NCI-H2227 (cell line): ENCODE results near the gene AGMO.

Experiments
- DNase-seq: peaks from one replicate; lab custom pipeline; 2025; ENCODE audit not compliant: unreplicated experiment; lab: John Stamatoyannopoulos, UW

AGMO gene

GRCh38 chr7:15402436-15403136, 159.2 kb downstream of the AGMO start:
- no peak for DNase-seq

DNA sequence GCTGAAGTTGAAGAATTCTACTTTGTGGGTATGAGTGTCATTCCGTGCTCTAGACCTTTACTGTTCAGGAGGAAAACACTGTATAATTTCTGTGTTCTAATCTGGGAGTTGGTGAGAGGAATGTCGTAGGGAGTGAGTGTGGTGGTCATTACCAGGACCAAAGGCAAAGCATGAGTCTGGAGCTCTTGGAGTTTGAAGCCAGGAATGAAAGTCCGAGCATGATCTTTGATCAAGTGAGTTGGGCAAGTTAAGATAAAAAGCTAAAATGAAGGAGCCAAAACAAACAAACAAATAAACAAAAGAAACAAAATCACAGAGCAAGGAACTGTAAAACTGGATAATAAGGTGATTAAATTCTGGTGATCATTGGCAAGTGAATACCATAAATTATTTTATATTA, 161.4 kb downstream of the AGMO start:
- no peak for DNase-seq

DNA sequence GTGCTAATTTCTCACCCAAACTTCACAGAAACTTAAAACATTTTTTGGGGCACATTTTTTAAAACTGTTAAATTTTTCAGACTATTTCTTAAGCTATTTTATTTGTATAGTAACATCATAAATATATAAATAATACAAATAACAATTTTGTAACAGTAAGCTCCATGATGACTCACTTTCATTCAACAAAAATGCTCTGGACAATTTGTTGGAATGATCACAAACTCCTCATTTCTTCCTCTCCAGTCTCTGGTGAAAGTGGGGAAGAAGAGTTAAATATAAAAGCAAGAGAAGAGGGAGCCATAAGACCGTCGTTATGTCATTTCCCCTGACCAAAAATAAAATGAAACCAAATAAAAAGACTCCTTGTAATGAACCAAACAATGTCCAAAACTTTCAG, 162.4 kb downstream of the AGMO start:
- no peak for DNase-seq

DNA sequence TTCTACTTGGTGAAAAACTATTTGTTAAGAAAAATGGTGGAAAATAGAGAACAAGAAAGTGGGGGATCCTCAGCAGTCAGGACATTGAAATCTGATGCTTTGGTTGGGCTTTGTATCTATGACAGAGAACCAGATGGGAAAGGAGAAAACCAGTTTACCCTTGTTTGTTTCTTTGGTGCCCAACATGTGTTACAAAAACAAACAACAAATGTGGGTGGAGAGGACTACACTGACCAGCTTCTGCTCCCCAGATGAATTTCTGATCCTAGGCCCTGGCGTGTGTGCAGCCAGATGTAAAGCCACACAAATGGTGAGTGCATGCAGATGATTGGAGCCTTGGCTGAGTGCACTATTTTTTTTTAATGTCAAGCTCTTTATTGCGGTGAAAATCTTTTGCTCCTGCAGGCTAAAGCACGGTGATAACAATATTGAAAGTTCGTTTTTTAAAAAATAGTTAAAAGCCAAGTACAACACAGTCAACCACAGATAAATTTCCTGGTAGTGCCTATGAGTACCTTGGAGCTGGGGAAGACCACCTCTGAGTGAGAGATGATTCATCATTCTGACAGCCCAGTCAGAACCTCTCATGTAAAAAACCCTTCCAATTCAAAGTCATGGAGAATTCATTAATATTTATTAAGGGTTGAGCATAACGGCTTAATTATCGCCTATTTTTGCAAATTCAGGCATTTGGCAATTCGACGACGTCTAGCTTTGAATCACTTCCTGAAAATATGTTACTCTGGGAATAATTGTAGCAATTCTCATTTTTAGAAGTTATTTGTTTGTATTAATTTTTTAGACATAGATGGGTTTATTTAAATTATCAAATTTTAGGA, 163.7 kb downstream of the AGMO start:
- no peak for DNase-seq

DNA sequence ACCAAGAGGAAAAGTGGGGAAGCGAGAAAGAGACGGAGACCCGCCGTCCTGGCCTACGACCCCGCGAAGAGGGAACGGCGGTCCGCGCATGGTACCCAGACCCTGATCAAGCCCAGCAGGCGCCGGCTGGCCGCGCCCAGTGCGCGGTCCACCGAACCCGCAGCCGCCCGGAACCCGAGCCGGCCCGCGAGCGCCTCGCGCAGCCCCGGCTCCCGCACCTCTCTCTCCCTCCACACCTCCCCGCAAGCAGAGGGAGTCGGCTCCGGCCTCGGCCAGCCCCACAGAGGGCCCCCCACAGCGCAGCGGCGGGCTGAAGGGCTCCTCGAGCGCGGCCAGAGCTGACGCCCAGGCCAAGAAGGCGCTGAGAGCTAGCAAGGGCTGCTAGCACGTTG, 164.7 kb downstream of the AGMO start:
- no peak for DNase-seq

- DNase-seq, result no peak
Observed at GRCh38 chr7:15396210-15397158, 165.3 kb downstream of the AGMO start.

DNA sequence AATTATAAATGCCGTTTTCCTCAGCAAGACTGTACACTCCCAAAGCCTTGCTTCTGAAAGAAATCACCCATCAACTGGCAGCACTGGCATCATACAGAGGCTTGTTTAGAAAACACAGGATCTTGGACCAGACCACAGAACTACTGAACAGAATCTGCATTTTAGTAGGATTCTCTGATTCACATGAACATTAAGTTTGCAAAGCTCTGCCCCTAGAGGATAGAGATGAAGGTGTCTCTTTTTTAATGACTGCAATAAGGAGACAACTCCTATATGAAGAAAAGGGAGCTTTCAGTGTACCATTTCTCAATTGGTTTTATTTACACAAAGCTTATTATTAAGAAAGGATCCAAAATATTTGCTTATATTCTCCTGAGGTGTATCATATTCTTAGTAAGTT, 172.7 kb downstream of the AGMO start:
- DNase-seq, result no peak

DNA sequence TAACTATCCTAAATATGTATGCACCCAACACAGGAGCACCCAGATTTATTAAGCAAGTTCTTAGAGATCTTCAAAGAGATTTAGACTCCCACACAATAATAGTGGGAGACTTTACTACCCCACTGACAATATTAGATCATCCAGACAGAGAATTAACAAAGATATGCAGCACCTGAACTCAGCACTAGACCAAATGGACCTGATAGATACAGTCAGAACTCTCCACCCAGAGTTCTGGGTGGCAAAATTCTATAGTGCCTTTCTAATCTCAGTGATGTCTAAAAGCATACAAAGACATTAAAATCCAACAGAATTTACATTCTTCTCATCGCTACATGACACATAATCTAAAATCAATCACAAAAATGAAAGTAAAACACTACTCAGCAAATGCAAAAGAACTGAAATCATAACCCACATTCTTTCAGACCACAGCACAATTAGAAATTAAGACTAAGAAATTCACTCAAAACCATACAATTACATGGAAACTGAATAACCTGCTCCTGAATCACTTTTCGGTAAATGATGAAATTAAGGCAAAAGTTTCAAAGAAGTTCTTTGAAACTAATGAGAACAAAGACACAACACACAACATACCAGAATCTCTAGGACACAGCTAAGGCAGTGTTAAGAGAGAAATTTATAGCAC, 183.2 kb downstream of the AGMO start:
- DNase-seq, result no peak

- DNase-seq, result no peak
Observed at GRCh38 chr7:15376600-15376999, 185.2 kb downstream of the AGMO start.

- no peak for DNase-seq
Observed at GRCh38 chr7:15370441-15370840, 191.4 kb downstream of the AGMO start.

DNA sequence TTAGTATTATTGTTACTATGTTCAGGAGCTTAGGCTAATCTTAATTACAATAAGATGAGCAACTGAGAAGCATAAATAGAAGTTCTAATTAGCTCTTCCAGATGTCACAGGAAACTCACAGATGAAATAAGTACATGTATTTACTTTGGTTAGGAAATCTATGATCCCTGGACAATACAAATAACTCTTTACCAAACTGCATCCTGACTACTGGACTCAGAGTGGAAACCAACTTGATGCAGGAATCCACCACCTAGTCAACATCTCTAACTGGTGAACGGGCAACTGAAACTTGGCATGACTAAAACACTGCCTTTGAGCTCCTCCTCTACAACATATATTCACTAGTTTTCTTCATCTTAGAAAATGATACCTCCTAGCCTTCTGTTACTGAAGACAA, 193.2 kb downstream of the AGMO start:
- DNase-seq, result no peak

DNA sequence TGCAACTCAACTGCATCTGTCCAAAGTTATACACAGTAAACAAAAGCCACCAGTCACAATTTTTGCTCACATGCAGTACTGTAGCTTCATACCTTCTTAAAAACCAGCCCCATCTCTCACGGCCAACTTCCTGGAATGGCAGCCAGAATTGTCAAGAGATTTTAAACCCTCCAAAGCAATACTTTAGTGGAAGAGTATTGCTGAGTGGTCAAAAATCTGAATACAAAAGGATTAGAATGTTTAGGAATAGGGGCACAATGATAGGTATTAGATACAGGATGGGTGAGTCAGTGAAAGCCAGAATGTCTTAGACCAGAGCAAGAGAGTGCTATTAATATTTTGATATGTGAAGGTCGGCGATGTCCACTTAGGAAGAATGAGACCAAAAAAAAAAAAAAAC, 193.9 kb downstream of the AGMO start:
- DNase-seq, result no peak

GRCh38 chr7:15358112-15358511, 203.7 kb downstream of the AGMO start:
- DNase-seq, result no peak

- peak; percentile 36 for DNase-seq
Observed at GRCh38 chr7:15352421-15353206, 209.2 kb downstream of the AGMO start.

GRCh38 chr7:15345216-15345615, 216.6 kb downstream of the AGMO start:
- no peak for DNase-seq

- no peak for DNase-seq
Observed at GRCh38 chr7:15341817-15342216, 220.0 kb downstream of the AGMO start.

DNA sequence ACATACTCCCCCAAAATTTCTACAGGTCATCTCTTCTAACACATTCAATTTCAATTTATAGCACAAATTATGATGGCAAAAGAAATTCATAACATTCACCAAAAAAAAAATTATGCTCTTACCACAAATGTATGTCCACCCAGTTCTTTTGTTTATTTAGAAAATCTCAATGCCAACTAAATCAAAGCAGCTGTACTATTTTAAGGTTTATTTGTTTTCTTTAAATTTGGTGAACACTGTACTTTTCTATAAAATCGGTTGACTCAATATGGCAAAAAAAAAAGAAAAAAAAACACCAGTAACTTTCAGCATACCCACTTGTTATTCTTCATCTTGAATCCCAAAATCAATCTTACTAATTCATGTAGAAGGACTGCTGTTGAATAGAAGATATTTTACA, 225.7 kb downstream of the AGMO start:
- no peak for DNase-seq

DNA sequence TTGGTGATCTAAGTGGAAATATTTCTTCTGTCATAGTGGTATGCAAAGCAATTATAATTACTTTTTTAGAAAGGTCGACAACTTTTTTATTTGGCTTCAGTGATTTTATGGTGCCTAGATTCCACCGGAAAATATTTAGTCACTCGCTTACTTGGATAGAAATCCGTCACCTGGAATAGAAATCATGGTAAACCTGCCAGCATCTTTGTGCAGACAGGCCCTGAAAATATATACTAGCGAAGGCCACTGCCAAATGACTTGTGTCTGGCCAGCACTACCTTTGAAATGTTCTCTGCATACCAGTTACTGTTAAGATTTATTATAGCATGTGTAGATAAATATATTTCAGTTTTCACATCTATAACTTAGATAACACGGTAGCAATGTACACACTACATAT, 226.4 kb downstream of the AGMO start:
- no peak for DNase-seq

DNA sequence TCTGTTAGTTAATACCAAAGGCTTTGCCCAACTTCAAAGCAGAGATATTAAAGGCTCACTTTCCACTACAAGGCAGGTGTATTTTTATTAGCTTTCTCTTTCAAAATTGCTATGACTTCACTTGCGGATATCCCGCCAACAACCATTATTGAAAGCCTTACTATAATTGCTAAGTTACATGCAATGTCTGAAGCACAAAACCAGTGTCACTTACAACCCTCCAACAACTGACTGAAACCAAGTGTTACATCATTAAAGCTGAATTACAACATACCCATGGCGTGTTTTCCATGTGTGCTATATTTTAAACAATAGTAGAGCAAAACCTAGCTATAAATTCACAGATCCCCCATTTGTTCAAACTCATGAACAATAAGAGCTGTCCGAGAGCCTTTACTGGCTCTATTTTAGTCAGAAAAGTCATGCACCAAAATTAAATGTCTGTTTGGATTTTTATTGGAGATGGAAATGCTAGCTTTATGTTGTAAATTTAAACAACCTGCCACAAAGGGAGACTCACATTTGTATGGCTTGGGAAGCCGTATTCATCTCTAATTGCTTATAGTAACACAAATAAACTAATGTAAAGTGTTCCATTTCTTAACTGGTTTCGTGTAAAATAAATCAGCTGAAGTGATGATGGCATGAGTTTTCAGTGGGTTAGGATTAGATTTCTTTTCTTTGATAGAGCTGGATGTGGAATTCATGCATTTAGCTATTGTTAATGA, 227.1 kb downstream of the AGMO start:
- DNase-seq, result no peak

DNA sequence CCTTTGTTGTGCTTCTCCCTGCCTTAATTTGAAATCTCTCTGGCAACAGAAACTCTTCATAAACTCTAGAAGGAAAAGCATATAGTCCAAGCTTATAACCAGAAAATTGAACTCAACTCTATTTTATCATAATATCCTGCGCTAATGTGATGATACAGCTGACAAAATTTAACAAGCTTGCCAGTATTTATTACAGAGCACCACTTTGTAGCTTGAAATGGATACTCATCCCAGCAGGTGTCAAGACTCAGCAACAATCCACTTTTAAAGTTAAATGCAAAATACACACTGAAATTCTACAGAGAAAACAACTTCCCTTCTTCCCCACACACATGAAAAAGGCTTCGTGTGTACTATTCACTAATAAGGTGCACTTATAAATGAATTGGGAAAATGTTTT, 228.9 kb downstream of the AGMO start:
- DNase-seq, result no peak
